GM06990 (cell line): ENCODE results near the gene ALDOC.
A peak's percentile ranks its signal among the peaks of the same experiment; 100 is the strongest.
"Not testable (repeated sequence)": the region's sequence is repeated elsewhere in the genome, so short reads cannot be mapped to it uniquely, and the experiment has no call there.

Experiments
- DNase-seq: peaks from one replicate; pipeline ENCODE4 v3.0.0-alpha.2; 2011; ENCODE audit not compliant: insufficient read length; ENCODE audit errors: extremely low read depth
- H3K27me3 ChIP-seq: replicated peaks from 2 replicates; pipeline ENCODE4 v1.6.0; 2011; ENCODE audit warnings: low read length; ENCODE audit not compliant: control insufficient read depth, insufficient read depth
- H3K36me3 ChIP-seq: 2 replicates; pipeline ENCODE4 v1.5.1; 2011; ENCODE audit warnings: low read length; ENCODE audit not compliant: control insufficient read depth, insufficient read depth
- H3K4me3 ChIP-seq: replicated peaks from 2 replicates; pipeline ENCODE4 v1.5.1; 2011; ENCODE audit warnings: low read depth, mild to moderate bottlenecking, control low read depth, low read length
- CTCF ChIP-seq: IDR thresholded peaks from 2 replicates; pipeline ENCODE4 v1.5.1; 2011; ENCODE audit warnings: low read length, control low read depth, mild to moderate bottlenecking, inconsistent platforms; ENCODE audit not compliant: insufficient read depth, poor library complexity, severe bottlenecking

Gene ALDOC

GRCh38 chr17:28612531-28612930, 35.8 kb upstream of the ALDOC start:
- no peak for DNase-seq
- H3K4me3 ChIP-seq, result no peak overlapping the region
- H3K27me3 ChIP-seq, result no peaks in the 10 kb centered on the region
- peaks cover 27% of the 10 kb centered on the region for H3K36me3 ChIP-seq
- no peak for TF ChIP-seq CTCF

GRCh38 chr17:28610376-28610775, 33.7 kb upstream of the ALDOC start:
- TF ChIP-seq CTCF, result no peak
- no peak for DNase-seq
- no peaks in the 10 kb centered on the region for H3K27me3 ChIP-seq
- H3K36me3 ChIP-seq, result peaks cover 16% of the 10 kb centered on the region
- no peak overlapping the region for H3K4me3 ChIP-seq

GRCh38 chr17:28604031-28604430, 27.3 kb upstream of the ALDOC start:
- H3K36me3 ChIP-seq, H3K27me3 ChIP-seq, DNase-seq, H3K4me3 ChIP-seq: not testable (repeated sequence)

GRCh38 chr17:28599311-28600184, 22.9 kb upstream of the ALDOC start:
- peaks cover 1% of the 10 kb centered on the region for H3K36me3 ChIP-seq
- DNase-seq, result no peak
- no peak for TF ChIP-seq CTCF
- no peaks in the 10 kb centered on the region for H3K27me3 ChIP-seq
- H3K4me3 ChIP-seq, result peak overlapping the region; percentile 90

- Histone ChIP-seq H3K36me3 (peaks cover 1% of the 10 kb centered on the region), H3K27me3 (no peaks in the 10 kb centered on the region), H3K4me3 (peak within 1 kb of the TSS; percentile 90)
- DNase-seq, result peak; percentile 98
- no peak for TF ChIP-seq CTCF
Observed at GRCh38 chr17:28598799-28599310, 22.2 kb upstream of the ALDOC start, which contains the start of gene SPAG5. TSS of gene SPAG5 (minus strand) at chr17:28599025. CDS start at chr17:28598946, 79 bp downstream.

GRCh38 chr17:28598389-28598788, 21.7 kb upstream of the ALDOC start:
- Histone ChIP-seq H3K36me3 (peaks cover 1% of the 10 kb centered on the region), H3K4me3 (peak overlapping the region; percentile 90), H3K27me3 (no peaks in the 10 kb centered on the region)
- no peak for DNase-seq
- TF ChIP-seq CTCF, result no peak
